K562 (cell line): Measurements from ENCODE around the gene GALNS. TPM values are rescaled to one million over a fixed set of nuclear protein-coding genes. Genes with fewer than 3 reads are reported as not detected.

Experiments used
- CREB1 ChIP-seq, 2 experiments: sonication (generic) in 1 of 2; formaldehyde crosslinking in 1 of 2; IDR thresholded peaks; 2 replicates each; pipeline versions ENCODE4 v1.6.1 to v1.8.0; 2012 to 2022; ENCODE audit warnings: inconsistent platforms in 1 of 2, mild to moderate bottlenecking in 1 of 2, missing genetic modification reagents in 1 of 2, moderate library complexity in 1 of 2
- GABPA ChIP-seq: fragments of 200-800 bp; sonication (Bioruptor generic); conservative IDR thresholded peaks from 2 replicates; pipeline ENCODE4 v1.6.1; 2016; ENCODE audit warnings: low read depth, missing genetic modification characterization, missing compliant biosample characterization
- KAT2B ChIP-seq: IDR thresholded peaks from one replicate; pipeline ENCODE4 v1.6.1; 2012; ENCODE audit warnings: low read depth, mild to moderate bottlenecking, control low read depth, inconsistent platforms, low read length, moderate library complexity
- MCM3 ChIP-seq: fragments of 450-650 bp; IDR thresholded peaks from 2 replicates; pipeline ENCODE4 v1.6.1; 2016
- SP1 ChIP-seq: sonication (generic); formaldehyde crosslinking; IDR thresholded peaks from 2 replicates; pipeline ENCODE4 v1.8.1; 2022; ENCODE audit warnings: mild to moderate bottlenecking, missing genetic modification reagents
- TEAD4 ChIP-seq, 2 experiments: sonication (generic) in 1 of 2; formaldehyde crosslinking in 1 of 2; IDR thresholded peaks; 2 replicates each; pipeline versions ENCODE4 v1.6.1 to v1.8.0; 2012 to 2022; ENCODE audit warnings: borderline replicate concordance in 1 of 2, inconsistent platforms in 1 of 2, low read length in 1 of 2, mild to moderate bottlenecking in 1 of 2, missing genetic modification reagents in 1 of 2
- polyA plus RNA-seq, 8 experiments: library from polyadenylated mRNA; depleted of rRNA in 4 of 8; stranded (reverse) in 5 of 8; unstranded in 3 of 8; fragments of >200 nt; fragmentation: Nextera tagmentation in 2 of 8; fragmentation: Illumina TruSeq in 1 of 8; extraction: Ambion mirVana in 2 of 8; extraction: Trizol in 1 of 8; gene quantifications; 2 replicates each; pipeline versions ENCODE4 v1.2.1 to v1.2.3, GENCODE V29; 2011 to 2014; ENCODE audit warnings: inconsistent platforms in 1 of 8, missing spikeins in 1 of 8
- total RNA-seq, 7 experiments: library from RNA; depleted of rRNA in 6 of 7; stranded (reverse); fragments of >200 nt in 6 of 7; fragmentation: Illumina TruSeq in 2 of 7; extraction: Trizol in 2 of 7; gene quantifications; 2 replicates each; pipeline versions ENCODE4 v1.2.1 to v1.2.3, GENCODE V29; 2011 to 2021; ENCODE audit warnings: low replicate concordance in 1 of 7
- TF ChIP-seq, protein P1 (sequence below): sonication (generic); formaldehyde crosslinking; IDR thresholded peaks from 2 replicates; pipeline ENCODE4 v1.8.0; 2022; ENCODE audit warnings: mild to moderate bottlenecking, missing genetic modification reagents, borderline replicate concordance
- TF ChIP-seq, protein P2 (sequence below): fragments of 450-650 bp; formaldehyde crosslinking; conservative IDR thresholded peaks from 2 replicates; pipeline ENCODE4 v1.4.0; 2022; ENCODE audit warnings: mild to moderate bottlenecking, missing genetic modification characterization
- TF ChIP-seq, protein P3 (sequence below): sonication (generic); formaldehyde crosslinking; IDR thresholded peaks from 2 replicates; pipeline ENCODE4 v1.8.1; 2023; ENCODE audit warnings: missing genetic modification reagents, mild to moderate bottlenecking, borderline replicate concordance
- TF ChIP-seq, protein P4 (sequence below): fragments of 250-450 bp; sonication (Bioruptor Pico); IDR thresholded peaks from 2 replicates; pipeline ENCODE4 v1.5.0; 2021
- TF ChIP-seq, protein P5 (sequence below): fragments of 250-450 bp; sonication (Bioruptor Pico); IDR thresholded peaks from 2 replicates; pipeline ENCODE4 v1.4.0; 2020; ENCODE audit warnings: mild to moderate bottlenecking
- TF ChIP-seq, protein P6 (sequence below), 2 experiments: fragments of 450-650 bp in 1 of 2; sonication (generic) in 1 of 2; formaldehyde crosslinking in 1 of 2; IDR thresholded peaks in 1 of 2; conservative IDR thresholded peaks in 1 of 2; 2 replicates each; pipeline versions ENCODE4 v1.6.1 to v1.8.1; 2016 to 2023; ENCODE audit warnings: mild to moderate bottlenecking in 2 of 2, moderate library complexity in 2 of 2, inconsistent platforms in 1 of 2, missing genetic modification reagents in 1 of 2

Gene GALNS
- total and polyA plus RNA-seq, 9 of the 15 experiments (the other 6 are each of a cell fraction or from before 2014, with no cell fraction given), result 0.38 to 13.2 (median 4.3) TPM

DNA sequence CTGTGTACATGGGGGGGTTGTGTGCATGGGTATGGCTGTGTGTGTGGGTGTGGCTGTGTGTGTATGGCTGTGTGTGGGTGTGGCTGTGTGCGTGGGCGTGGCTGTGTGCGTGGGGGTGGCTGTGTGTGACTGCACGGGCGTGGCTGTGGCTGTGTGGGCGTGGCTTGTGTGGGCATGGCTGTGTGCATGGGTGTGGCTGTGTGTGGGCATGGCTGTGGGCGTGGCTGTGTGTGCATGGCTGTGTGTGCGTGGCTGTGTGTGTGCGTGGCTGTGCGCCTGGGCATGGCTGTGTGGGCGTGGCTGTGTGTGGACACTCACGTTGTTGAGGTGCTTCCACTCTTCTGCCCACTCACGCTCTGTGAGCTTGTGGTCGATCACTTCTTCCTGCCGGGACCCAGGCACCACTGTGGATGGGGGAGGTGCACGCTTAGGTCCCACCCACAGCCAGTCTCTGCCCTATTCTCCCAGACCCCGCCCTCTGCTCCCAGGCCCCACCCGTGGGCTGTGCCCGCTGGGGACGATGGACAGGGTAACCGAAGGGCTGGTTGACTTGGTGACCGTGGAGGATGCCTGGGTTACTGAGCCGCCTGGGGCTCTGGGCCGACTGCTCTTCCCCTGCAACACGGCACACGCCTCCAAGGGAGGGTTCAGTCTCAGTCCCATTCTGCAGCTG, 25.7 kb upstream of the GALNS start (continued):
- TF ChIP-seq, protein P1, sequence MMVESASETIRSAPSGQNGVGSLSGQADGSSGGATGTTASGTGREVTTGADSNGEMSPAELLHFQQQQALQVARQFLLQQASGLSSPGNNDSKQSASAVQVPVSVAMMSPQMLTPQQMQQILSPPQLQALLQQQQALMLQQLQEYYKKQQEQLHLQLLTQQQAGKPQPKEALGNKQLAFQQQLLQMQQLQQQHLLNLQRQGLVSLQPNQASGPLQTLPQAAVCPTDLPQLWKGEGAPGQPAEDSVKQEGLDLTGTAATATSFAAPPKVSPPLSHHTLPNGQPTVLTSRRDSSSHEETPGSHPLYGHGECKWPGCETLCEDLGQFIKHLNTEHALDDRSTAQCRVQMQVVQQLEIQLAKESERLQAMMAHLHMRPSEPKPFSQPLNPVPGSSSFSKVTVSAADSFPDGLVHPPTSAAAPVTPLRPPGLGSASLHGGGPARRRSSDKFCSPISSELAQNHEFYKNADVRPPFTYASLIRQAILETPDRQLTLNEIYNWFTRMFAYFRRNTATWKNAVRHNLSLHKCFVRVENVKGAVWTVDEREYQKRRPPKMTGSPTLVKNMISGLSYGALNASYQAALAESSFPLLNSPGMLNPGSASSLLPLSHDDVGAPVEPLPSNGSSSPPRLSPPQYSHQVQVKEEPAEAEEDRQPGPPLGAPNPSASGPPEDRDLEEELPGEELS (CRISPR knock-in tag), result peak; percentile 80; the same call in 1 of the 2 replicates
- TF ChIP-seq GABPA (no peak), CREB1 (IDR thresholded peaks at IDR 0.05) (no peak), CREB1 (CRISPR knock-in tag; IDR thresholded peaks at IDR 0.05) (0 out of 2 replicates have a peak, but pooled peaks have one; percentile 37), TEAD4 (IDR thresholded peaks at IDR 0.05; ENCODE audit: low read length) (peak; percentile 87), TEAD4 (CRISPR knock-in tag; IDR thresholded peaks at IDR 0.05; ENCODE audit: borderline replicate concordance) (no peak), SP1 (peak; percentile 49; the same call in 1 of the 2 replicates), MCM3 (no peak), KAT2B (no peak)
- TF ChIP-seq, protein P2, sequence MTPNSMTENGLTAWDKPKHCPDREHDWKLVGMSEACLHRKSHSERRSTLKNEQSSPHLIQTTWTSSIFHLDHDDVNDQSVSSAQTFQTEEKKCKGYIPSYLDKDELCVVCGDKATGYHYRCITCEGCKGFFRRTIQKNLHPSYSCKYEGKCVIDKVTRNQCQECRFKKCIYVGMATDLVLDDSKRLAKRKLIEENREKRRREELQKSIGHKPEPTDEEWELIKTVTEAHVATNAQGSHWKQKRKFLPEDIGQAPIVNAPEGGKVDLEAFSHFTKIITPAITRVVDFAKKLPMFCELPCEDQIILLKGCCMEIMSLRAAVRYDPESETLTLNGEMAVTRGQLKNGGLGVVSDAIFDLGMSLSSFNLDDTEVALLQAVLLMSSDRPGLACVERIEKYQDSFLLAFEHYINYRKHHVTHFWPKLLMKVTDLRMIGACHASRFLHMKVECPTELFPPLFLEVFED, result peak; percentile 87
- TF ChIP-seq, protein P3, sequence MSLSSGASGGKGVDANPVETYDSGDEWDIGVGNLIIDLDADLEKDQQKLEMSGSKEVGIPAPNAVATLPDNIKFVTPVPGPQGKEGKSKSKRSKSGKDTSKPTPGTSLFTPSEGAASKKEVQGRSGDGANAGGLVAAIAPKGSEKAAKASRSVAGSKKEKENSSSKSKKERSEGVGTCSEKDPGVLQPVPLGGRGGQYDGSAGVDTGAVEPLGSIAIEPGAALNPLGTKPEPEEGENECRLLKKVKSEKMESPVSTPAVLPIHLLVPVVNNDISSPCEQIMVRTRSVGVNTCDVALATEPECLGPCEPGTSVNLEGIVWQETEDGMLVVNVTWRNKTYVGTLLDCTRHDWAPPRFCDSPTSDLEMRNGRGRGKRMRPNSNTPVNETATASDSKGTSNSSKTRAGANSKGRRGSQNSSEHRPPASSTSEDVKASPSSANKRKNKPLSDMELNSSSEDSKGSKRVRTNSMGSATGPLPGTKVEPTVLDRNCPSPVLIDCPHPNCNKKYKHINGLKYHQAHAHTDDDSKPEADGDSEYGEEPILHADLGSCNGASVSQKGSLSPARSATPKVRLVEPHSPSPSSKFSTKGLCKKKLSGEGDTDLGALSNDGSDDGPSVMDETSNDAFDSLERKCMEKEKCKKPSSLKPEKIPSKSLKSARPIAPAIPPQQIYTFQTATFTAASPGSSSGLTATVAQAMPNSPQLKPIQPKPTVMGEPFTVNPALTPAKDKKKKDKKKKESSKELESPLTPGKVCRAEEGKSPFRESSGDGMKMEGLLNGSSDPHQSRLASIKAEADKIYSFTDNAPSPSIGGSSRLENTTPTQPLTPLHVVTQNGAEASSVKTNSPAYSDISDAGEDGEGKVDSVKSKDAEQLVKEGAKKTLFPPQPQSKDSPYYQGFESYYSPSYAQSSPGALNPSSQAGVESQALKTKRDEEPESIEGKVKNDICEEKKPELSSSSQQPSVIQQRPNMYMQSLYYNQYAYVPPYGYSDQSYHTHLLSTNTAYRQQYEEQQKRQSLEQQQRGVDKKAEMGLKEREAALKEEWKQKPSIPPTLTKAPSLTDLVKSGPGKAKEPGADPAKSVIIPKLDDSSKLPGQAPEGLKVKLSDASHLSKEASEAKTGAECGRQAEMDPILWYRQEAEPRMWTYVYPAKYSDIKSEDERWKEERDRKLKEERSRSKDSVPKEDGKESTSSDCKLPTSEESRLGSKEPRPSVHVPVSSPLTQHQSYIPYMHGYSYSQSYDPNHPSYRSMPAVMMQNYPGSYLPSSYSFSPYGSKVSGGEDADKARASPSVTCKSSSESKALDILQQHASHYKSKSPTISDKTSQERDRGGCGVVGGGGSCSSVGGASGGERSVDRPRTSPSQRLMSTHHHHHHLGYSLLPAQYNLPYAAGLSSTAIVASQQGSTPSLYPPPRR (CRISPR knock-in tag), result no peak
- TF ChIP-seq, protein P4, sequence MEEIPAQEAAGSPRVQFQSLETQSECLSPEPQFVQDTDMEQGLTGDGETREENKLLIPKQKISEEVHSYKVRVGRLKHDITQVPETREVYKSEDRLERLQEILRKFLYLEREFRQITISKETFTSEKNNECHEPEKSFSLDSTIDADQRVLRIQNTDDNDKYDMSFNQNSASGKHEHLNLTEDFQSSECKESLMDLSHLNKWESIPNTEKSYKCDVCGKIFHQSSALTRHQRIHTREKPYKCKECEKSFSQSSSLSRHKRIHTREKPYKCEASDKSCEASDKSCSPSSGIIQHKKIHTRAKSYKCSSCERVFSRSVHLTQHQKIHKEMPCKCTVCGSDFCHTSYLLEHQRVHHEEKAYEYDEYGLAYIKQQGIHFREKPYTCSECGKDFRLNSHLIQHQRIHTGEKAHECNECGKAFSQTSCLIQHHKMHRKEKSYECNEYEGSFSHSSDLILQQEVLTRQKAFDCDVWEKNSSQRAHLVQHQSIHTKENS (CRISPR knock-in tag), result no peak
- TF ChIP-seq, protein P5, sequence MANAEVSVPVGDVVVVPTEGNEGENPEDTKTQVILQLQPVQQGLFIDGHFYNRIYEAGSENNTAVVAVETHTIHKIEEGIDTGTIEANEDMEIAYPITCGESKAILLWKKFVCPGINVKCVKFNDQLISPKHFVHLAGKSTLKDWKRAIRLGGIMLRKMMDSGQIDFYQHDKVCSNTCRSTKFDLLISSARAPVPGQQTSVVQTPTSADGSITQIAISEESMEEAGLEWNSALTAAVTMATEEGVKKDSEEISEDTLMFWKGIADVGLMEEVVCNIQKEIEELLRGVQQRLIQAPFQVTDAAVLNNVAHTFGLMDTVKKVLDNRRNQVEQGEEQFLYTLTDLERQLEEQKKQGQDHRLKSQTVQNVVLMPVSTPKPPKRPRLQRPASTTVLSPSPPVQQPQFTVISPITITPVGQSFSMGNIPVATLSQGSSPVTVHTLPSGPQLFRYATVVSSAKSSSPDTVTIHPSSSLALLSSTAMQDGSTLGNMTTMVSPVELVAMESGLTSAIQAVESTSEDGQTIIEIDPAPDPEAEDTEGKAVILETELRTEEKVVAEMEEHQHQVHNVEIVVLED, result no peak
- TF ChIP-seq, protein P6, sequence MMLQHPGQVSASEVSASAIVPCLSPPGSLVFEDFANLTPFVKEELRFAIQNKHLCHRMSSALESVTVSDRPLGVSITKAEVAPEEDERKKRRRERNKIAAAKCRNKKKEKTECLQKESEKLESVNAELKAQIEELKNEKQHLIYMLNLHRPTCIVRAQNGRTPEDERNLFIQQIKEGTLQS (IDR thresholded peaks at IDR 0.05), result no peak
- TF ChIP-seq, protein P6 (CRISPR knock-in tag; conservative IDR thresholded peaks at IDR 0.05), result no peak
